ENCODE results near the gene HECW1.
"Not testable (repeated sequence)": the region's sequence is repeated elsewhere in the genome, so short reads cannot be mapped to it uniquely, and the experiment has no call there.

HECW1 gene

DNA sequence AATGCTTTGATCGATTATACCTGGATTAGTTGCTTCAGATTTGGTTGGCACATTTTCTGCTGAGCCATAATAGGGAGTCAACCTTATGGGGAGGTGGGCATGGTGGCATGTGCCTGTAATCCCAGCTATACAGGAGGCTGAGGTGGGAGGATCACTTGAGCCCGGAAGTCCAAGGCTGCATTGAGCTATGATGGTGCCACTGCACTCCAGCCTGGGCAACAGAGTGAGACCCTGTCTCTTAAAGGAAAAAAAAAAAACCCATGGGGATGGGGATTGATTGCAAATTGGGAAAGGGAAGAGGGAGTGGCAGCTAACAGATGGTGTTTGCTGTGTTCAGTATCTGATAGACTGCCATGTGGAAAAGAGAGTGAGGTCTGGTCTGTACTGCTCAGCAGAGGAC, 481.6 kb downstream of the HECW1 start:
- no peak for DNase-seq (ENCODE audit: low read depth)
- no peak overlapping the region for H3K4me3 ChIP-seq (ENCODE audit: low read length)
- TF ChIP-seq CTCF (conservative IDR thresholded peaks at IDR 0.05; ENCODE audit: low read depth, low read length): no peak

DNA sequence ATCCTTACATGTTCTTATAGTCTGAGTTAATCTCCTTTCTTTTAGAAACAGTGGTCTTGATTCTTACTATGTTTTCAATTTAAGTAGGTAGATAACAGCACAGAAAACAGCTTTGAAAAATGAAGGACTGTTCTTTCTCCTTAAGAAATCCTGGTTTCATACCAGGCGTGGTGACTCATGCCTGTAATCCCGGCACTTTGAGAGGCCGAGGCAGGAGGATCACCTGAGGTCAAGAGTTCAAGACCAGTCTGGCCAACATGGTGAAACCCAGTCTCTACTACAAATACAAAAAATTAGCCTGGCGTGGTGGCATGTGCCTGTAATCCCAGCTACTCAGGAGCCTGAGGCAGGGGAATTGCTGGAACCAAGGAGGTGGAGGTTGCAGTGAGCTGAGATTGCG, 484.0 kb downstream of the HECW1 start:
- not testable (repeated sequence) for DNase-seq (ENCODE audit: low read depth); H3K4me3 ChIP-seq (ENCODE audit: low read length)

DNA sequence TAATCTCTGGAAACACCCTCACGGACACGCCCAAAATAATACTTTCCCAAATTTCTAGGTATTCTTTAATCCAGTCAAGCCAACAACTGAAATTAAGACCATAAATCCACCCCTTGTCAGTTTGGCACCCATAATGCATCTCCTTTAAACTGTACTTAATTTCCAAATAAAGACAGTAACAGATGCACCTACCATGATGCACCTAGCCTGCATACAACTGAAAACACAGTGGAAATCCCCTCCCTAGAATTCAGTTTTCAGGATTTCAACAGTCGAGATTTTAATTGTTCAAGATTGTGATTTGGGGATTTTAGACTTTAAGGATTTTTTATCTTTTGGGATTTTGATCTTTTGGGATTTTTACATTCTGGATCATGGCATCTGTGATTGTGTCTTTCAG, 487.6 kb downstream of the HECW1 start:
- TF ChIP-seq CTCF (conservative IDR thresholded peaks at IDR 0.05; ENCODE audit: low read depth, low read length): no peak
- no peak overlapping the region for H3K4me3 ChIP-seq (ENCODE audit: low read length)
- DNase-seq (ENCODE audit: low read depth): no peak

- no peak for TF ChIP-seq CTCF (conservative IDR thresholded peaks at IDR 0.05; ENCODE audit: low read depth, low read length)
- DNase-seq (ENCODE audit: low read depth): no peak
Measured at GRCh38 chr7:43602256-43602655, 489.8 kb downstream of the HECW1 start.

DNA sequence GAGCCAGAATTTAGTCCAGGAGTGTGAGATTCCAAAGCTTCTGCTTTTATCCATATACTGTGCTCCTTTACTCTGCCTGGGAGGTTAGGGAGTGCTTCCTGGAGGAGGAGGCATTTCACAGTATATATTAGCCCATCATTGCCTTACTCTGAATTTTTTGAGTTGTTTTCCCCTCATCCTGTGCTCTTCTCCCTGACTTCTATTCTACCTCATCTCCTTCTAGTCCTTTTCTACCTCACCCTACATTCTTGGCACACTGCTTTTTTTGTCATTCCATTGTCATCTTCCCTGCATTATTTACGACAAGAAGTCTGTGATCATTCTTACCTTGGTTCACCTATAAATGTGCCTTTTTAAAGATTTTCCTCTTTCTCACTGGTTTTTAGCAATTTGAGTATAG, 491.8 kb downstream of the HECW1 start:
- no peak for DNase-seq (ENCODE audit: low read depth)
- TF ChIP-seq CTCF (conservative IDR thresholded peaks at IDR 0.05; ENCODE audit: low read depth, low read length): no peak
- no peak overlapping the region for H3K4me3 ChIP-seq (ENCODE audit: low read length)

More at GRCh38 chr7:43602256-43602655, 489.8 kb downstream of the HECW1 start:
- H3K4me3 ChIP-seq (ENCODE audit: low read length): no peak overlapping the region

DNA sequence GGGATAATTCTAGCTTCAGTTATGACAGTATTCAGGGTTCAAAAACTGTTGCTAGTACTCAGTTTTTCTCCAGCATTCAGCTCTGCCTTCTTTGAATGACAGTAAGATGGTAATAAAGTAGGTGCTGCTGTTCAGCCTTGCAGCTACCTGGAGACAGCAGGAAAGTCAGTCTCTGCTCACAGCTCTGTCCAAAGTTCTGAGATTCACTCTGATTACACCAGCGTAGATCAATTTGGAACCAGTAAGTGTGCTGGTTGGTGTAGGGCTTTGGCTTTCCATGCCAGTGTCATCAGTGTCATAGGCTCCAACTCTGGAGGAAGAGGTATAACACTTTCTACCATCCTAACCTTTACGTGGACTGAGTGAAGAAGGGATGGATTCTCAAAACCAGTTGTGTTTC, 496.6 kb downstream of the HECW1 start:
- no peak for TF ChIP-seq CTCF (conservative IDR thresholded peaks at IDR 0.05; ENCODE audit: low read depth, low read length)
- no peak for DNase-seq (ENCODE audit: low read depth)
- H3K4me3 ChIP-seq (ENCODE audit: low read length): no peak overlapping the region

DNA sequence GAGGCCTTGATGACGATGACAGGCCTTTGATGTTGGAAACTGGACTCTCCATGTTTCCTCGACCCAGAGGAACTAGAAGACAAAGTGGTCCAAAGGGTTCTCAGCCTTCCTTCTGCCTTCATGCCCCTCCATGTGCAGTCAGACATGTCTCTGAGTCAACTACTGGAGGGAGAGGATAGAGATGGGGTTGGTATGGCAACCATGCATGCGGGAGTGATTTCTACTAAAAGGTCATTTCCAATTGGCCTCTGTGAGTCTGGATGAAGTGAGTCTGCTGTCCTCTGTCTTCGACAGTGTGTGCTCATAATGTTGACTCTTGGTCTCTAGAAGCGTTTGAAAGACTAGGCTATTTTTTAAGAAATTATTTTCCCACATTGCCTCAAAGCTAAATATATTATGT, 499.7 kb downstream of the HECW1 start:
- TF ChIP-seq CTCF (conservative IDR thresholded peaks at IDR 0.05; ENCODE audit: low read depth, low read length): no peak
- DNase-seq (ENCODE audit: low read depth): no peak

More for the DNA sequence above, 499.7 kb downstream of the HECW1 start:
- H3K4me3 ChIP-seq (ENCODE audit: low read length): no peak overlapping the region

Measured in retinal pigment epithelial cell (primary cell).